H9 (cell line): ENCODE measurements around the gene COL4A1. TPM values are rescaled to one million over a fixed set of nuclear protein-coding genes. Genes with fewer than 3 reads are reported as not detected.

Experiments
- DNase-seq: peaks from one replicate; pipeline ENCODE4 v3.0.0-alpha.2; 2017
- H2AFZ ChIP-seq: one replicate; pipeline ENCODE4 v1.6.1; 2013; ENCODE audit warnings: mild to moderate bottlenecking, low read length, control low read depth, moderate library complexity
- H2AK5ac ChIP-seq: 2 replicates; pipeline ENCODE4 v1.6.1; 2013; ENCODE audit warnings: low read length, control low read depth, mixed read lengths; ENCODE audit not compliant: insufficient read length
- H2BK120ac ChIP-seq: one replicate; pipeline ENCODE4 v1.6.1; 2013; ENCODE audit warnings: low read depth, mild to moderate bottlenecking, low read length, control low read depth, inconsistent platforms; ENCODE audit not compliant: poor library complexity, severe bottlenecking
- H2BK12ac ChIP-seq: 2 replicates; pipeline ENCODE4 v1.6.1; 2013; ENCODE audit warnings: low read length, control low read depth, mixed read lengths, low read depth; ENCODE audit not compliant: insufficient read length
- H2BK15ac ChIP-seq: 2 replicates; pipeline ENCODE4 v1.6.1; 2013; ENCODE audit warnings: low read depth, low read length, control low read depth
- H2BK20ac ChIP-seq: one replicate; pipeline ENCODE4 v1.6.1; 2013; ENCODE audit warnings: low read depth, mild to moderate bottlenecking, low read length, control low read depth, inconsistent platforms; ENCODE audit not compliant: poor library complexity, severe bottlenecking
- H2BK5ac ChIP-seq: 2 replicates; pipeline ENCODE4 v1.6.1; 2013; ENCODE audit warnings: low read length, control low read depth, mixed read lengths; ENCODE audit not compliant: insufficient read length
- H3K14ac ChIP-seq: 2 replicates; pipeline ENCODE4 v1.6.1; 2013; ENCODE audit warnings: low read length, control low read depth; ENCODE audit not compliant: insufficient read depth
- H3K18ac ChIP-seq: 2 replicates; pipeline ENCODE4 v1.6.1; 2013; ENCODE audit warnings: low read depth, mild to moderate bottlenecking, mixed read lengths, low read length, control low read depth; ENCODE audit not compliant: insufficient read length
- H3K23ac ChIP-seq: 2 replicates; pipeline ENCODE4 v1.6.1; 2013; ENCODE audit warnings: low read length, control low read depth, mixed read lengths, low read depth; ENCODE audit not compliant: insufficient read length
- H3K23me2 ChIP-seq: 2 replicates; pipeline ENCODE4 v1.6.1; 2013; ENCODE audit warnings: low read depth, mild to moderate bottlenecking, mixed read lengths, low read length, control low read depth; ENCODE audit not compliant: insufficient read length, poor library complexity, severe bottlenecking
- H3K27ac ChIP-seq: 2 replicates; pipeline ENCODE4 v1.5.1; 2013; ENCODE audit warnings: low read length, control low read depth, mixed read lengths, low read depth; ENCODE audit not compliant: insufficient read length
- H3K27me3 ChIP-seq: 2 replicates; pipeline ENCODE4 v1.6.1; 2013; ENCODE audit warnings: low read length, control low read depth, inconsistent platforms; ENCODE audit not compliant: insufficient read depth
- H3K4ac ChIP-seq: 2 replicates; pipeline ENCODE4 v1.6.1; 2013; ENCODE audit warnings: low read depth, mild to moderate bottlenecking, control low read depth, inconsistent platforms, low read length, moderate library complexity
- H3K4me1 ChIP-seq: 2 replicates; pipeline ENCODE4 v1.6.1; 2013; ENCODE audit warnings: low read length, control low read depth, inconsistent platforms; ENCODE audit not compliant: insufficient read depth
- H3K4me2 ChIP-seq: 2 replicates; pipeline ENCODE4 v1.6.1; 2013; ENCODE audit warnings: low read length, control low read depth, mixed read lengths; ENCODE audit not compliant: insufficient read length, insufficient read depth
- H3K56ac ChIP-seq: 2 replicates; pipeline ENCODE4 v1.6.1; 2013; ENCODE audit warnings: low read depth, mild to moderate bottlenecking, mixed read lengths, low read length, control low read depth; ENCODE audit not compliant: insufficient read length
- H3K79me1 ChIP-seq: 2 replicates; pipeline ENCODE4 v1.6.1; 2013; ENCODE audit warnings: low read depth, mild to moderate bottlenecking, moderate library complexity, low read length, control low read depth, inconsistent platforms; ENCODE audit not compliant: insufficient read depth, poor library complexity, severe bottlenecking
- H3K79me2 ChIP-seq: 2 replicates; pipeline ENCODE4 v1.6.1; 2013; ENCODE audit warnings: low read length, control low read depth, inconsistent platforms; ENCODE audit not compliant: insufficient read depth
- H3K9ac ChIP-seq: 2 replicates; pipeline ENCODE4 v1.6.1; 2013; ENCODE audit warnings: low read length, control low read depth, mixed read lengths; ENCODE audit not compliant: insufficient read length; ENCODE audit errors: extremely low read depth
- H3K9me3 ChIP-seq: one replicate; pipeline ENCODE4 v1.6.1; 2013; ENCODE audit warnings: low read depth, low read length, inconsistent platforms; ENCODE audit not compliant: control insufficient read depth
- H3T11ph ChIP-seq: one replicate; pipeline ENCODE4 v1.6.1; 2013; ENCODE audit warnings: mild to moderate bottlenecking, low read length, control low read depth, inconsistent platforms
- H4K20me1 ChIP-seq: one replicate; pipeline ENCODE4 v1.6.1; 2013; ENCODE audit not compliant: control insufficient read depth, insufficient read length, insufficient read depth
- H4K5ac ChIP-seq: 2 replicates; pipeline ENCODE4 v1.6.1; 2013; ENCODE audit warnings: low read depth, mild to moderate bottlenecking, mixed read lengths, low read length, control low read depth; ENCODE audit not compliant: insufficient read length
- H4K8ac ChIP-seq: replicated peaks from 2 replicates; pipeline ENCODE4 v1.6.1; 2013; ENCODE audit warnings: low read length, control low read depth, mixed read lengths, low read depth; ENCODE audit not compliant: insufficient read length
- H4K91ac ChIP-seq: 2 replicates; pipeline ENCODE4 v1.6.1; 2013; ENCODE audit warnings: low read depth, mild to moderate bottlenecking, moderate library complexity, mixed read lengths, low read length, control low read depth; ENCODE audit not compliant: insufficient read length
- H3K27ac Mint-ChIP-seq, 3 experiments: 2 replicates in 2 of 3; 3 replicates in 1 of 3; pipeline ENCODE4 v1.8.0; 2020 to 2021; ENCODE audit warnings: mixed read lengths in 3 of 3, mild to moderate bottlenecking in 1 of 3, moderate library complexity in 1 of 3
- H3K27me3 Mint-ChIP-seq: 2 replicates; pipeline ENCODE4 v1.8.0; 2021; ENCODE audit warnings: low read depth, mild to moderate bottlenecking, moderate library complexity, mixed read lengths
- H3K36me3 Mint-ChIP-seq, 3 experiments: 2 replicates in 2 of 3; 3 replicates in 1 of 3; pipeline ENCODE4 v1.8.0; 2020 to 2021; ENCODE audit warnings: low read depth in 3 of 3, mixed read lengths in 3 of 3; ENCODE audit not compliant: insufficient read depth in 1 of 3
- H3K4me1 Mint-ChIP-seq, 2 experiments: 2 replicates each; pipeline ENCODE4 v1.8.0; 2020; ENCODE audit warnings: mixed read lengths in 2 of 2
- H3K4me3 Mint-ChIP-seq, 2 experiments: 2 replicates in 1 of 2; 3 replicates in 1 of 2; pipeline ENCODE4 v1.8.0; 2020 to 2021; ENCODE audit warnings: mild to moderate bottlenecking in 2 of 2, mixed read lengths in 2 of 2, moderate library complexity in 1 of 2
- H3K9me3 Mint-ChIP-seq, 2 experiments: 2 replicates in 1 of 2; 3 replicates in 1 of 2; pipeline ENCODE4 v1.8.0; 2020; ENCODE audit warnings: mild to moderate bottlenecking in 2 of 2, mixed read lengths in 2 of 2, moderate library complexity in 1 of 2
- CTCF ChIP-seq: fragments of 200-600 bp; sonication (generic); conservative IDR thresholded peaks from 3 replicates; pipeline ENCODE4 v1.8.0; 2021; ENCODE audit warnings: antibody characterized with exemption, mild to moderate bottlenecking
- WGBS: extraction: QIAGEN DNeasy Blood & Tissue Kit; methylation state at CpG from one replicate; pipeline ENCODE4 v1.1.7; 2013; ENCODE audit warnings: missing lambda C conversion rate, low lambda C conversion rate, mixed read lengths; ENCODE audit not compliant: insufficient read length; ENCODE audit errors: extremely low coverage; 5-methylcytosine and 5-hydroxymethylcytosine counted together
- total RNA-seq: library from RNA; stranded (reverse); gene quantifications from 2 replicates; pipeline ENCODE4 v1.2.1, GENCODE V29; 2021

COL4A1 gene
- total RNA-seq, 1 experiment from 2014 or later: 73.1 TPM

- no peaks in the 10 kb centered on the region for H3K9me3 ChIP-seq
- no peak overlapping the region for H3K14ac ChIP-seq
- H3K23ac ChIP-seq: no peak overlapping the region
- no peak overlapping the region for H2BK20ac ChIP-seq
- no peak overlapping the region for H3K27ac ChIP-seq
- H2AK5ac ChIP-seq: no peak overlapping the region
- no peaks in the 10 kb centered on the region for H3K4me1 ChIP-seq
- no peak overlapping the region for H2BK5ac ChIP-seq
- H3K27me3 ChIP-seq: no peaks in the 10 kb centered on the region
- no peak for TF ChIP-seq CTCF
- no peak overlapping the region for H3K4ac ChIP-seq
- no peak overlapping the region for H3K18ac ChIP-seq
- no peak overlapping the region for H2AFZ ChIP-seq
- no peak overlapping the region for H3T11ph ChIP-seq
- H3K27me3 Mint-ChIP-seq: no peaks in the 10 kb centered on the region
- H3K27ac Mint-ChIP-seq: no peak overlapping the region
- WGBS: no CpG with 5 or more reads among the region's 9 CpGs
- H3K9ac ChIP-seq: no peak overlapping the region
- H3K4me3 Mint-ChIP-seq: no peak overlapping the region
- no peaks in the 10 kb centered on the region for H4K20me1 ChIP-seq
- H3K36me3 Mint-ChIP-seq: no peaks in the 10 kb centered on the region; a peak in 1 of 7 replicates
- H3K4me2 ChIP-seq: no peak overlapping the region
- no peak overlapping the region for H4K5ac ChIP-seq
- H3K56ac ChIP-seq: no peak overlapping the region
- H2BK12ac ChIP-seq: no peak overlapping the region
- H2BK120ac ChIP-seq: no peak overlapping the region
- H4K91ac ChIP-seq: no peak overlapping the region
- 0 out of 4 replicates have a peak, but pooled peaks cover 0 to under 1% of the 10 kb centered on the region in 2 experiments for H3K4me1 Mint-ChIP-seq
- no peak for DNase-seq
- no peak overlapping the region for H4K8ac ChIP-seq
- H3K79me1 ChIP-seq: no peaks in the 10 kb centered on the region
- no peaks in the 10 kb centered on the region; the same call in 1 of the 2 replicates for H3K79me2 ChIP-seq
- H3K9me3 Mint-ChIP-seq: no peaks in the 10 kb centered on the region
- no peaks in the 10 kb centered on the region for H3K23me2 ChIP-seq
- H2BK15ac ChIP-seq: no peak overlapping the region
Measured at GRCh38 chr13:110280231-110280813, 26.6 kb downstream of the COL4A1 start.
